Stimulated activated naive CD4-positive, alpha-beta T cell (primary cell): ENCODE measurements around the gene GYG2.
"Not testable (repeated sequence)": the region's sequence is repeated elsewhere in the genome, so short reads cannot be mapped to it uniquely, and the experiment has no call there.

ENCODE experiments used
- DNase-seq, 6 experiments: peaks; one replicate each; lab custom pipeline; 2025; lab: John Stamatoyannopoulos, UW

GYG2 gene

GRCh38 chrX:2871831-2872230, 43.1 kb downstream of the GYG2 start:
- no peak for DNase-seq

GRCh38 chrX:2872671-2873277, 44.0 kb downstream of the GYG2 start:
- DNase-seq: no peak

- DNase-seq: no peak
Observed at GRCh38 chrX:2874222-2875135, 45.7 kb downstream of the GYG2 start.

- no peak for DNase-seq
Observed at GRCh38 chrX:2875136-2875481, 46.4 kb downstream of the GYG2 start.

- no peak for DNase-seq
Observed at GRCh38 chrX:2875798-2876399, 47.2 kb downstream of the GYG2 start.

- DNase-seq: no peak
Observed at GRCh38 chrX:2878563-2878962, 49.8 kb downstream of the GYG2 start.

GRCh38 chrX:2879670-2880069, 50.9 kb downstream of the GYG2 start:
- DNase-seq: no peak

GRCh38 chrX:2883770-2884169, 55.0 kb downstream of the GYG2 start:
- no peak for DNase-seq

- DNase-seq: no peak
Observed at GRCh38 chrX:2888309-2888708, 59.6 kb downstream of the GYG2 start.

GRCh38 chrX:2889045-2889605, 60.4 kb downstream of the GYG2 start:
- no peak for DNase-seq

- not testable (repeated sequence) for DNase-seq
Observed at GRCh38 chrX:2889706-2890490, 61.2 kb downstream of the GYG2 start.

- not testable (repeated sequence) for DNase-seq
Observed at GRCh38 chrX:2890536-2891460, 62.1 kb downstream of the GYG2 start.

- no peak for DNase-seq
Observed at GRCh38 chrX:2892816-2893215, 64.1 kb downstream of the GYG2 start.

GRCh38 chrX:2894885-2895292, 66.2 kb downstream of the GYG2 start:
- no peak for DNase-seq

- DNase-seq: no peak
Observed at GRCh38 chrX:2897311-2897689, 68.6 kb downstream of the GYG2 start.

- not testable (repeated sequence) for DNase-seq
Observed at GRCh38 chrX:2897690-2898623, 69.2 kb downstream of the GYG2 start.

GRCh38 chrX:2898846-2899512, 70.2 kb downstream of the GYG2 start:
- DNase-seq: no peak

- DNase-seq: no peak
Observed at GRCh38 chrX:2901367-2902036, 72.8 kb downstream of the GYG2 start.

- DNase-seq: no peak
Observed at GRCh38 chrX:2902841-2903240, 74.1 kb downstream of the GYG2 start.
